Activated CD8-positive, alpha-beta T cell treated with anti-CD3 and anti-CD28 coated beads, Interleukin-2, amount 10 ng/mL, durations not matched to agents 7 days and 5 days (primary cell): ENCODE data around the gene UNK. TPM values are rescaled to one million over a fixed set of nuclear protein-coding genes. Genes with fewer than 3 reads are reported as not detected.
A peak's percentile ranks its signal among the peaks of the same experiment; 100 is the strongest.
"Not testable (repeated sequence)": the region's sequence is repeated elsewhere in the genome, so short reads cannot be mapped to it uniquely, and the experiment has no call there.

Source experiments
- ATAC-seq: fragments of 150-1000 bp; cut with Tn5 transposase; one replicate; pipeline ENCODE4 v1.10.0; 2021; ENCODE audit warnings: moderate library complexity
- CTCF ChIA-PET: fragments of 350-600 bp; sonication (Branson Sonifier 250); formaldehyde crosslinking; loops from one replicate; lab custom pipeline; 2021; ENCODE audit warnings: antibody characterized with exemption; lab: Charles Lee
- POLR2A ChIA-PET: fragments of 350-600 bp; sonication (Branson Sonifier 250); formaldehyde crosslinking; loops from one replicate; lab custom pipeline; 2021; ENCODE audit warnings: antibody characterized with exemption; lab: Charles Lee
- DNase-seq: peaks from one replicate; pipeline ENCODE4 v3.0.0-alpha.2; 2020
- H3K27ac Mint-ChIP-seq: one replicate; pipeline ENCODE4 v1.8.0; 2021; ENCODE audit warnings: mild to moderate bottlenecking, mixed read lengths
- H3K27me3 Mint-ChIP-seq: one replicate; pipeline ENCODE4 v1.8.0; 2021; ENCODE audit warnings: low read depth, mixed read lengths
- H3K36me3 Mint-ChIP-seq: one replicate; pipeline ENCODE4 v1.8.0; 2021; ENCODE audit warnings: low read depth, mixed read lengths
- H3K4me1 Mint-ChIP-seq: one replicate; pipeline ENCODE4 v1.8.0; 2021; ENCODE audit warnings: low read depth, mixed read lengths
- H3K4me3 Mint-ChIP-seq: one replicate; pipeline ENCODE4 v1.8.0; 2021; ENCODE audit warnings: mild to moderate bottlenecking, mixed read lengths
- H3K9me3 Mint-ChIP-seq: one replicate; pipeline ENCODE4 v1.8.0; 2022; ENCODE audit warnings: mixed read lengths; ENCODE audit not compliant: insufficient read depth
- total RNA-seq, 2 experiments: library from RNA; stranded (reverse); gene quantifications; one replicate each; pipeline ENCODE4 v1.2.3, GENCODE V29; 2021

The UNK gene
- total RNA-seq, 2 experiments from 2014 or later = 30.2 to 31.0 TPM

- CTCF ChIA-PET = interaction anchor here (1.3 to 11.9 kb wide), 5 partner anchors 10 to 21 kb away, joined by 3 to 307 read pairs (median 10); partner anchors contain the start of genes TRIM47 and WBP2
- H3K27ac Mint-ChIP-seq = peak overlapping the region; percentile 83
- not testable (repeated sequence) for H3K36me3 Mint-ChIP-seq, H3K9me3 Mint-ChIP-seq, H3K4me3 Mint-ChIP-seq, DNase-seq, ATAC-seq, H3K27me3 Mint-ChIP-seq
- H3K4me1 Mint-ChIP-seq = peaks cover 29% of the 10 kb centered on the region
- POLR2A ChIA-PET = interaction anchor here (1.2 to 1.9 kb wide), 3 partner anchors 10 to 12 kb away, joined by 7 to 13 read pairs (median 8); partner anchors contain the start of gene WBP2
Observed at GRCh38 chr17:75865404-75866188, 81.0 kb downstream of the UNK start.

- H3K27ac Mint-ChIP-seq, H3K36me3 Mint-ChIP-seq, H3K27me3 Mint-ChIP-seq, H3K9me3 Mint-ChIP-seq, H3K4me3 Mint-ChIP-seq, ATAC-seq, DNase-seq, POLR2A ChIA-PET: not testable (repeated sequence)
- peaks cover 34% of the 10 kb centered on the region for H3K4me1 Mint-ChIP-seq
- CTCF ChIA-PET = interaction anchor here (0.9 kb wide), 1 partner anchor 13 kb away, joined by 3 read pairs; no protein-coding TSS in a partner anchor
Observed at GRCh38 chr17:75868730-75869281, 84.2 kb downstream of the UNK start.

GRCh38 chr17:75869282-75870141 lies 84.9 kb downstream of the UNK start:
- Mint-ChIP-seq H3K4me3 (no peak overlapping the region), H3K36me3 (peaks cover 7% of the 10 kb centered on the region), H3K27me3 (peaks cover 3% of the 10 kb centered on the region), H3K27ac (no peak overlapping the region), H3K4me1 (peaks cover 31% of the 10 kb centered on the region), H3K9me3 (no peaks in the 10 kb centered on the region)
- POLR2A ChIA-PET = interaction anchor here (0.6 to 2.2 kb wide), 2 partner anchors 14 to 401 kb away, joined by 4 to 5 read pairs; partner anchors contain the start of gene WBP2
- DNase-seq = no peak
- no peak for ATAC-seq
- CTCF ChIA-PET = interaction anchor here (1.4 to 14.5 kb wide), 2 partner anchors 10 to 26 kb away, joined by 3 to 307 read pairs; partner anchors contain the start of gene WBP2

- not testable (repeated sequence) for H3K4me3 Mint-ChIP-seq, H3K27ac Mint-ChIP-seq, H3K27me3 Mint-ChIP-seq, H3K9me3 Mint-ChIP-seq, H3K36me3 Mint-ChIP-seq, DNase-seq, ATAC-seq
- H3K4me1 Mint-ChIP-seq = peaks cover 28% of the 10 kb centered on the region
- POLR2A ChIA-PET = interaction anchor here (2.2 kb wide), 1 partner anchor 15 kb away, joined by 5 read pairs; the partner anchor contains the start of gene WBP2
- CTCF ChIA-PET = interaction anchor here (1.3 to 14.5 kb wide), 4 partner anchors 11 to 87 kb away, joined by 3 to 307 read pairs (median 4); partner anchors contain the start of gene WBP2
Observed at GRCh38 chr17:75870228-75870627, 85.6 kb downstream of the UNK start.

GRCh38 chr17:75872434-75873351 lies 88.1 kb downstream of the UNK start:
- Mint-ChIP-seq H3K27me3 (peaks cover 3% of the 10 kb centered on the region), H3K4me3 (peak overlapping the region; percentile 42), H3K36me3 (peaks cover 26% of the 10 kb centered on the region), H3K27ac (peak overlapping the region; percentile 95), H3K9me3 (no peaks in the 10 kb centered on the region), H3K4me1 (peaks cover 40% of the 10 kb centered on the region)
- ChIA-PET CTCF (interaction anchor here (0.7 to 14.5 kb wide), 9 partner anchors 11 to 133 kb away, joined by 3 to 307 read pairs (median 4); partner anchors contain the start of genes GALK1, TRIM65 and WBP2), POLR2A (interaction anchor here (0.6 to 3.0 kb wide), 8 partner anchors 8 to 97 kb away, joined by 3 to 26 read pairs (median 6); partner anchors contain the start of genes TRIM65, UNC13D and WBP2)
- ATAC-seq (peak; percentile 65), DNase-seq (peak; percentile 87)

- CTCF ChIA-PET = interaction anchor here (0.7 to 14.5 kb wide), 5 partner anchors 14 to 132 kb away, joined by 3 to 307 read pairs (median 5); partner anchors contain the start of genes TRIM65 and WBP2
- ATAC-seq (no peak), DNase-seq (no peak)
- Mint-ChIP-seq H3K27ac (peak overlapping the region; percentile 95), H3K36me3 (peaks cover 26% of the 10 kb centered on the region), H3K9me3 (no peaks in the 10 kb centered on the region), H3K4me1 (peaks cover 42% of the 10 kb centered on the region), H3K27me3 (peaks cover 3% of the 10 kb centered on the region), H3K4me3 (no peak overlapping the region)
- POLR2A ChIA-PET = interaction anchor here (1.0 to 3.0 kb wide), 4 partner anchors 9 to 30 kb away, joined by 4 to 26 read pairs (median 12); partner anchors contain the start of genes TRIM65, UNC13D and WBP2
Observed at GRCh38 chr17:75873587-75874322, 89.1 kb downstream of the UNK start.

- ChIA-PET POLR2A (interaction anchor here (2.1 to 3.9 kb wide), 4 partner anchors 13 to 21 kb away, joined by 9 to 26 read pairs (median 23); partner anchors contain the start of genes TRIM65 and WBP2), CTCF (interaction anchor here (1.3 to 14.5 kb wide), 4 partner anchors 15 to 131 kb away, joined by 5 to 307 read pairs (median 43); partner anchors contain the start of genes TRIM65 and WBP2)
- no peak overlapping the region for H3K4me3 Mint-ChIP-seq
- ATAC-seq (no peak), DNase-seq (no peak)
- H3K9me3 Mint-ChIP-seq = no peaks in the 10 kb centered on the region
- peak overlapping the region; percentile 67 for H3K27ac Mint-ChIP-seq
- peaks cover 3% of the 10 kb centered on the region for H3K27me3 Mint-ChIP-seq
- H3K36me3 Mint-ChIP-seq = peaks cover 26% of the 10 kb centered on the region
- H3K4me1 Mint-ChIP-seq = peaks cover 49% of the 10 kb centered on the region
Observed at GRCh38 chr17:75874323-75875181, 89.9 kb downstream of the UNK start.
